HG03064 (cell line): Measurements from ENCODE around the gene CAPN13.

Experiments
- ATAC-seq: cut with Tn5 transposase; IDR thresholded peaks from one replicate; pipeline ENCODE4 v1.9.1; 2021; ENCODE audit warnings: low read depth; ENCODE audit not compliant: unreplicated experiment

Gene CAPN13

DNA sequence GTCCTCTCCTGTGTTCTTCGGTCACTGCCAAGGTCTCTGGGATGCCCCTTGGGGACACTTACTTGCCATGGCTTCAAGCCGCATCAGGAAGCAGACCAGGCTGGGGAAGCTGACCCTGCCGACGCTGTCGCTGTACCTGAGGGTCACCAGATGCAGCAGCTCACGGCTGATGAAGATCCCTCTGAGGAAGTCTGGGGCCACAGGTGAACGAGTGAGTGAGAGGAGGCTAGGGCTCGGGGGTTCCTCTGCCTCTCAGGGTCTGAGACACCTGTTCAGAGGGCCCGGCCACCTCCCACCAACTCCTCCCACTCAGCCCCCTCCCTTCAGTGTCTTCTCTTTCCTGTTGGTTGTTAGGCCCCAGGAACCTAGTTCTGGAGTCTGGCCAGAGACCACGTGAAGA, 74.9 kb downstream of the CAPN13 start:
- no peak for ATAC-seq

DNA sequence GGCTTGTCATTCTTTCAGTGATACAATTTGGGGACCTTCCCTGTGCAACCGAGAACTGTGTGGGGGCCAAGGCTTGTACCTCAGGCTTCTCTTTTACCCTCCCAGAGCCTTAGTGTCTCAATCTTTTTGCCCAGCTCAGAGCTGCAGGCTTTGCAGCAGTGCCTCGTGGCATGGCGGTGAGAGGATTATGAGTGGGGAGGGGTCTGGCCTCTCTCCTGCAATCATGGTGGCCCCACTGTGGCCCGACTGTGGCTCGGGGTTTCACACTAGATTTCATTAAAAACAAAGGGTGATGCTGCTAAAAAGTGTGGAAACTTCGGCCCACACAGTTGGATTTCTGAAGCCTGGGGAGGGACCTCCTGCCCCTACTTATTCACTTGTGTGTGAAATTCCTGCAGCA, 75.5 kb downstream of the CAPN13 start:
- ATAC-seq: no peak

DNA sequence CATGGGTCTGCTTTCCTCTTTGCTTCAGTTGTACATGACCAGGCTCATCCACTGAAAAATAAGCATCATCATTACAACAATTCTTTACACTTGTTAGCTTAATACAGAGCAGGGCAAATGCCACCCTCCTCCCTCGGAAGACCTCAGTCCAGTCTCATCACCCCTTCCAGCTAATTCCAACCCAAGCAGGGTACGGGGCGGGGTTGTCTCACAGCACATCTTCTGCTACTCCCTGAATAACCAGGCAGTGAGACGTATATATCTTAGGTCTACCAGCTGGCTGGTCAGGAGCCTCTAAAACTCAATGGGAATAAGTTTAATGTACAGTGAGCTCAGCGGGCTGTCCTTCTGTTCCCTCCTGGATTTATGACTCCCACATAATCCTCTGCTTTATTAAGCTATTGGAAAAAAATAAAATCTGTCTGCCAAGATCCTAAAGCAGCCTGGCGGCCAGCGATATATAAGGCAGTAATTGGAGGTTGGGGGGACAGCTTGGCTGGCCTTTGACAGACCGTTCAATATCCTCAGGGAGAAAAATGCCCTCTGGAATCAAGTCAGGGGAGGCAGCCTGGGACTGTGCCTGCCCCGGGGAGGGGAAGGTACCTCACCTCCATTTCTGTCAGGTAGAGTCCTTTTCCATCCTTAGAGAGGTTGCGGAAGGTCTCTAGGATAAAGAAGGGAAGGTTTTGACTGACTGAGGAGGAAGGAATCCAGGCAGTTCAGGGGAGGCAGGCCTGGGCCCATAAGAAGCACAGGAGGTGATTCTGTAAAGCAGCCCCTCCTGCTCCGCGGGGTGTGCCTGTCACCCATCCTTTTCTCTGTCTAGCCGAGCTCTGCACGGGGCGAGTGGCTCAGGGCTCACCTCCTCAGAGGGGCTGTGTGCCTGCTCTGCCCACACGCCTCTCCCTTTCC, 76.3 kb downstream of the CAPN13 start:
- ATAC-seq: no peak

DNA sequence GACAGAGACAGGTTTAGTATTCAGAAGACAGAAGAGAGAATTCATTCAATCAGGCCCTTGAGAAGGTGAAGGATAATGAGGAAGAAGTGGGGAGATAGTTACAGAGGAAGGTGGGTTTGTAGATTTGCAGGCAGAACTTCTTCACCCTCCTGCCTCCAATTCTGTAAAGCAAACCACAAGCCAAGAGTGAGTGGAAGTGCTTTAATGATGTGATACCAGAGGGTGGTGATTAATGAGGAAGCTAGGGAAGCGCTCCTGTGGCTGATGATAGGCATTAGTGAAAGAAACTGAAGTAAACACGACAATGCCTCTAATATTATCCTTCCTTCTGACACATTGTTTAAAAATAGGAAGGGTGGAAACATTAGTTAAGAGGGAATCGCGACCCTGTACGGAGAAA, 78.2 kb downstream of the CAPN13 start:
- ATAC-seq: no peak

DNA sequence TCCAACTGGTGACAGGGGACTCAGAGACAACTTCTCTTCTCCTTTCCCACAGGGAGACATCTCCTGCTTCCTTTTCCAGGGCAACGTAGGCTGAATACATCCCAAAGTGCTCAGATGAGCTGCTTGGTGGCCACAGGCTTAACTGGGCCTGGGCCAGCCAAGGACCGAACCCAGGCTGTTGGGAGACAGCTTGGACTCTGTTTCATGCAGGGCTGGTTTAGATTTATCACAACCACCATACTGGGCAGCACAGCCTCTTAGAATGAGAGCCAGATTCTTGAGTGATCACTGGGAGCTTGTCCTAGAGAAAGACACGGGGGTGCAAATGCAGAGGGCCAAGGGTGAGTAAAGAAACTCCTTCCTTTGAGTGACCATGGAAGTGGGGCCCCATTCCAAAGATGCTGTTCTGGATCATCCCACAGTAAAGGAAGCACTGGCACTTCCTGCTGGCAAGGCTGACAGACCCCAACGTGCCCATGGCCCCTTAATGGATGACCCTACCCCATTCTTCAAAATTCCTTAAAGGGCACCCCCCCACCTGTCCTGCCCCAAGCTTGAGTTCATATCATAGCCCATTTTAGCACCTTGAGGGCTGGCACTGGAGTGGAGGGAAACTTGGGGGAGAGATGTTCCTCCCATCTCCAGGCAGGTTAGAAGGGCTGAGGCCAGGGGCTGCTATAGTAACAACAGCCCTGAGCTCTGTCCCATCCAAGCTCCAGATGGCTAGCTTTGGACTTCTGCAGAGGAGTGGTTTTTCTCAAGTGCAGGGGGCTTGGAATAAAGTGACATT, 84.1 kb downstream of the CAPN13 start:
- no peak for ATAC-seq

DNA sequence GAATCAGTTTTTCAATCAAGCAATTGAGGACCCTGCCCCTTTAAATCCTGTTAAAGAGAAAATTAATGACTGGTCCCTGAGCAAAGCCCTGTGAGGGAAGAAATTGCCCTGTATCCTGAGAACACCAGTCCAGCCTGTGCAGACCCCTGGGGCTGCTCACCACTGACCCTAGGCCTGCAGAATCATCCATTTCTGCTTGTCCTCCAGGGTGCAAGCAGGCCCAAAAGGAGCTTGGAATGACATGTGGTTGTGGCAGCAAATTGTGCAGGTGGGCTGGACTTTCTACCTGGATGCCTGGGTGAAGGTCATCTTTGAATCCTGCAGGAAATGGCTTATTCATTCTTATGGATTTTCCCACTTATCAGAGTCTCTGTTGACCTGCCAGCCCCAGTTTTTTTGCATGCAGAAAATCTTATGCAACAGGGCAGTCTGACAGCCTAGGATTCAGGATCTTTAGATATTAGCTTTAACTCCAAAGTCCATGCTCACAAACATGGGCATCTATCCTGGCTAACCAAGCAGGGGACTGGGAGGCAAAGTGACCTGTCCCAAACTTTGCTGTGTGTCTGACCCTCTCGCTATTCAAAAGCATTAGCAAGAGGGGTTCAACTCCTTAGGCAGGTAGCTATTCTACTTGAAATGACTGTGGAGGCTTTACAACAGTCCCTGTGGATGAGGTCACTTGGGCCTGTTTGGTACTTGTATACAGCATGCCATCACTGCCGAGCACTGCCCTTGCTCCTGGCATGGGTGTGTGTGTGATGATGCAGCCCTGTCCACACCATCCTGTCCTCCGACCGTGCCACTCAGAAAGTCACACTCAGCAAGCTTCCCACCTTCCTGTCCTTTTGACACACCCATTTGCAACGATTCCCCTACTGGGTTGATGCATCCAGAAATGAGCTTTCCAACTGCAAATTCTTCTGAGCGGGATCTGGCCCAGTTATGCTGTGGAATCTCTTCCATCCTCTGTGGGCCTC, 85.3 kb downstream of the CAPN13 start:
- ATAC-seq: no peak

DNA sequence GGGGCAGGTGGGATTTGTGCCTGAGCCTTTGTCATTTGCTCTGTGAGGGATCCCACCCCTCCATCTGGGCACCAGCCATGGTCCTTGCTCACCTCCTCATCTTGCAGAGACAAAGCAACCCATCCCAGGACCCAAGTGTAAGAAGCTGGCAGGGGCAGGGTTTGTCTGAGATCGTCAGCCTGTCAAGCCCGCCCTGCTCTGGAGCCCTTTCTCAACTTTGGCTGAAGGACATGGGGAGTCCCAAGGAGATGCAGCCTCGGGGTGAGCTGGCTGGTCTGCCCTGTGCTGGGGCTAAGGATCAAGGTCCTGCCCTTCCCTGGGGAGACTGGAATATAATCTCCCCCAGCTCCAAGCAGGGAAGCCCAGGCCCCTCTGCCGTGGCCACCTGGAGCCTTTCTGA, 86.0 kb downstream of the CAPN13 start:
- ATAC-seq: no peak

DNA sequence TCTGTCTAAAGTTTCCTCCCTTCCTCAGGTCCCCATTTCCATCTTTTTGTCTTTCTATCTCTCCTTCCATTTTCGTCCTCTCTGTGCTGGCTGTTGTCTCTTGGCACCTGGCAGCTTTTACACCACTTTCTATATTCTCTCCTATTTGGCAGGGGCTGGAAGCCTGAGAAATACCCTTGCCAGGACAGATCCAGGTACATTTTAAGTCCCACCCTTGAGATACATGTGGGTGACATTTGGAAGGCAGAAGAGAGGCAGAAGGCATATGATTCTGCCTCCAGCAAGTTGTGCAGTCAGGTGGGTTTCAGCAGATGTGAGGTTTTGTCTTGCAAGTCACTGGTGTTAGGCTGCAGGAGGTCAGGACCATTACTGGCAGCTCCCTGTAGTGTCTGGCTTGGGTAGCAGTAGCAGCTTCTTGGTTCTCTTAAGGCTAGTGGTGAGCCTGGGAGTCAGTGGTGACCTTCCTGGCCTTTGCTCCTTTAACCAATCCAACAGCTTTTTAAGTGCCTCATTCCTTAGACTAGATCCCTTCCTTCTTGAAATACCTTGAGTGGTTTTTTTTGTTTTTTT, 90.1 kb downstream of the CAPN13 start:
- no peak for ATAC-seq

DNA sequence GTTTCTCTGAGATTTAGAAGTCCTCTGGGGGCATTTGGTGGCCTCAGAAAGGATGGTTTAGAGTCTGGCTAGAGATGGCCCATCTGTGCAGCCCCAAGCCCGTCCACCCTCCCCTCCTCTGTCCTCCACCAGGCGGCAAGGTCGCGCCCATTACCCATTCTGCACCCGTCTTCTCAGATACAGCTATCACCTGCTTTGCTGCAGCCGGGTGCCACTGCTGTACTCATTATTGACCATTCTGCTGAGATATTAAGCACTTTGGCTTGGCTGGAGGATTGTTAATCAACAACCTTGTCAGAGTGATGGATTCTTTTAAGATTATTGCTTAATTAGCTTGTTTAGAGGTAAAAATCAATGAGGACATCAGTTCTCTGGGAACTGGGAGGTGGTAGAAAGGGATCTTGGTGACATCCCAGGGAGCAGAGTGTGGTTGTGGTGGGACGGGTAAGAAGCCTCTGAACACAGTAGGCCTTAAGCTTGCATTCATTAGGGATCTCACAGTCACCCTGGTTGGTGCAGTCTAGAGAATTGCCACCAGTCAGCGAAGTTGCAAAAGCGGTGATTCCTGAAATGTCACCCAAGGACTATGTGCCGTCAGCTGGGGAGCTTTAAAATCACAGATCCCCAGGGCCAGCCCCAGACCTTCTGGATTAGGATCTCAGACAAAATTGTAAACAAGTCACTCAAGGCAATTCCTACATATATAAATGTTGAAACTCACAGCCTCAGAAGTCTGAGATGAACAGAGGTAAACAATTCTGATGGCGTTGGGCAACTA, 90.9 kb downstream of the CAPN13 start:
- ATAC-seq: no peak

DNA sequence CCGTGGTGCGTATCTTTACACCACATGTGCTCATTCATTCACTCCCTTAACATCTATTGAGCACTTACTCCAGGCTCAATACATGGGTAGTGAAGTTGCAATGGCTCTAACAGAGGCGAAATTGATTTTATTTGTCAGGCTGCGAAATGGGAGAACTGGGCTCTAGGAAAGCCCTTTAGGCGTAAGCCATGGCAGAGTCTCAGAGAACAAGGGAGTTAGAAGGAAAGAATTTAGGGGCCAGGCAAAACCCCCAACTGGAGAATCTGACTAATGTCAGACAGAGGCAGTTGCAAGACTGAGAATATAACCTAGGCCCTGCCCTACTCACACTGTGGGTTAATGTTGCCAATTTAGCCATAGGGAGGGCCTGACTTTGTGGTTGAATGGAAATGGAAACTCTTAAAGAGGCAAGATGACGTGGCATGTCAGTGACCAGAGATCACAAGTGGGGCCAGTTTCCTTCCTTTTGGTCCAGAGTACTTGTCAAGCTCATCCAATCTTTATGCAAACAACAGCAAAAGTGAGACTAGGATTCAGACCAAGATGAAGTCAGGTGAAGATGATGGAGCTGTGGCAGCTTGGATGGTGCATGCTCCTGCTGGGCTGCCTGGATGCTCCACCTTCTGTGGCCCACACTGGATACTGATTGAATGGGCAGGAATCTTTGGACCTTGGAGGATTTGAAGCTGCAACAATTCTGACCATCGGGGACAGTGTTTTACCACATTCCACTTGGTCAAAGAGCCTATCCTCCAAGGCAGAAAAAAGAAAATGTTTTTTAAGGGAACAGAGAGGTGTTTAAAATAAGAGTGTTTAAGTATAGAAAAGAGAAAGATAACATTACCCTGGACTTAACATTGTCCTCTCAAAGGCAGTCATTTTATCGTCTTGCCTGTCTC, 92.2 kb downstream of the CAPN13 start:
- ATAC-seq: no peak

DNA sequence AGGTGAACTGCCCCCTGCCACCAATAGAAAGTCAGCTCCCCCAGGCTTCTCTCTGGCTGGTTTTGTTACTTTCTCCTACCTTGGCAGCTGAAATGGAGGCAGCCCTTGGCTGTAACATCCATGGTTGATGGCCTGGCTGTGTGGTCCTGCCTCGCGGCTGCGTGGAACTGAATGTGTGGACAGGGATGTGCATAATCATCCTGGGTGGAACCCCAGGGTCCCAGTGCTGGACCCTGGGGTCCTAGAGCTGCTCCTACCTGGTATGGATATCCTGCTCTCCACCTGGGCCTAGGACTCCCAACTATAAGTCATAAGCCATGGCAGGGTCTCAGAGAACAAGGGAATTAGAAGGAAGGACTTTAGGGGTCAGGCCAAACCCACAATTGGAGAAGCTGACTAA, 93.5 kb downstream of the CAPN13 start:
- ATAC-seq: no peak

DNA sequence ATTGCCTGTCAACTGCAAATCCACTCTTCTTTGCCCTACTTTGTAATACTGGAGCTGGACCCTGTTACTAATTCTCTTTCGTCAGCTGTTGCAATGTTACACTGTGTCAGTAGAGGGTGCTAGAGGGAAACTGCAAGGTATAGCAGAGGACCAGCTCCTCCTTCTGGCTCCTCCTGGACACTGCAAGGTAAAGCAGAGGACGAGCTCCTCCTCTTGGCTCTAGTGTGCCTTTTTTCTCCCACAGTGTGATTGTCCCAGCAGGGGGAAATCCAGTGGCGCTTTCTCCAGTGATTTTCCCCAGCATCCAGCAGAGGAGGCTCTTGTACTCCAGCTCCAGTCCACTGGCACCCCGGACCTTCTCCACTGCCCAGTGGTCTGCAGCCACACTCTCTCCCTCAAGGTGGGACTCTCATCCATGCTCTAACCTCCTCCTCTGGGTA, 95.6 kb downstream of the CAPN13 start:
- ATAC-seq: peak; percentile 66

DNA sequence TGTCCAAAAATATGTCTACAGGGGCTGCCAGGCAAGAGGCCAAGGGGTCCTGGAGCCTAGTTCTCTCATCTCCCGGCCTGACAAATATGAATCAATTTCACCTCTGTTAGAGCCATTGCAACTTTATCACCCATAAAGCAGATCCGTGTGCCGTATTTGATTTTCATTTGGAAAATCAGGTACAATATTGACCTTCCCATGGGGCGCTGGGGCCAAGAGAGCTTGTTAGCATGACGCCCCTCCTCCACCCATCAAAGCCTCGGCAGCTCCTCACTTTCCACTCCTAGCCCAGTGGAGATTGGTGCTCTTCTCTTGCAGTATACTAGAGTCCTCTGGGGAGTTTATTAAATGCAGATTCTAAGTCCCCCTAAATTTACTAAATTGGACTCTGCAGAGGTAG, 96.8 kb downstream of the CAPN13 start:
- no peak for ATAC-seq

DNA sequence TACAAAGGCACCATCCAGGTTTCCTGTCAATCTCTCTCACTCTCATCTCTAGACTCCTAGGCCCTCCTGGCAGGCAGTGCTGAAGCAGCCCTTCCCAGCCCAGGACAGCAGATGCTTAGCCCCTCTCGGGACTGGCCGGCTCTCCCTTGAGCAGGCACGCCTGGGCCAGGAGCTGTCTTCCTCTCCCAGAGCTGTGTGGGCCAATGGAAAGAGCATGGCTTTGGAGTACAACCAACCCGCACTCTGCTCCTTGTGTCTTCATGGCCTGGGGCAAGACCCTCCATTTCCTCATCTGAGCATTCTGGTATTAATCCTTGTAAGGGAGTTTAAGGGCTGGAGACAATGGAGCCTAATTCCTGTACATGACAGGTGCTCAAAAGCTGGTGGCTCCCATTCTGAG, 97.2 kb downstream of the CAPN13 start:
- ATAC-seq: no peak

DNA sequence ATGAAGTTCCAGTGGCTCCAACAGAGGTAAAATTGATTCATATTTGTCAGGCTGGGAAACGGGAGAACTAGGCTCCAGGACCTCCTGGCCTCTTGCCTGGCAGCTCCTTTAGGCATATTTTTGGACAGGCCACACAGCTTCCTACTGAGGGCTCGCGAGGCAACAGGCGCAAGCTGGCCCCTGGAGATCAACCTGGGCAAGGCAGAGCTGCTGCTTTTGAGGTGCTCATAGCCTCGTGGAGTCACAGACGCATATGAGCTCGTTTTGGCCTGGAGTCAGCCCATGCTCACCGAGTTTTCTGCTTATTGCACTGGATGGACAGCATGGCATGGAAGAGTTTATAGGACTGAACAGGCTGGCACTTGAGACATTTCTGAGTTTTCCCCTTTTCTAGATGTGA, 97.7 kb downstream of the CAPN13 start:
- ATAC-seq: no peak

DNA sequence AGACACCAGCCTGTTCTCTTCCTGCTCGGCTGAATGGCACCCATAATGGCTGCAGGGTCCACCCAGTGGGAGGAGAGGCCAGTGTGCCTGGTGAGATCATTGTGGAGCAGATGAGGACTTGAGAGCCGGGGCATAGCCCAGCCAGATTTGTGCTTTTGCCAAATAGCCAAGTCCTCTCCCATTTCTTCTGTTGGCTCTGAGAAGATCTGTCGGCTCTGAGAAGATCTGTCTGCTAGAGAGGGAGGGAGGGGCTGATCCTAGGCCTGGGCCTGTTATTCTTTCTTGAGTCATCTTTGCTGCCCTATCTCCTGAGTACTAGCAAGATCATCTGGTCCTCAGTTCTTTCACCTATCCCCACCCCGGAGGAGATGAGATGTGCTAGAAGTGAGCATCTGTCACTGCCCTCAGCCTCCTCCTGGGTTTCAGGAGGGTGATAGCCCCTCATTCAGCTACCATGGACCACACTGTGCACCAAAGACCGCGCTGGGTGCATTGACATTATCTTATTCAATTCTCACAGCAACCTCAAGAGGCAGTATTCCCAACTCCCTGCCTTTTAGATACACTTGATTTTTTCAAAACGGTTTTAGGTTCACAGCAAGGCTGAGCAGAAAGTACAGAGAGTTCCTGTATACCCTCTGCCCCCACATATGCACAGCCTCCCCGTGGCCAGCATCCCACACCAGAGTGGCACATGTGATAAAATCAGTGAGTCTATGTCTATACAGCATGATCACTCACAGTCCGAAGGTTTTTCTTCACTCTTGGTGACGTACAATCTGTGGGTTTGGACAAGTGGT, 98.6 kb downstream of the CAPN13 start:
- no peak for ATAC-seq

DNA sequence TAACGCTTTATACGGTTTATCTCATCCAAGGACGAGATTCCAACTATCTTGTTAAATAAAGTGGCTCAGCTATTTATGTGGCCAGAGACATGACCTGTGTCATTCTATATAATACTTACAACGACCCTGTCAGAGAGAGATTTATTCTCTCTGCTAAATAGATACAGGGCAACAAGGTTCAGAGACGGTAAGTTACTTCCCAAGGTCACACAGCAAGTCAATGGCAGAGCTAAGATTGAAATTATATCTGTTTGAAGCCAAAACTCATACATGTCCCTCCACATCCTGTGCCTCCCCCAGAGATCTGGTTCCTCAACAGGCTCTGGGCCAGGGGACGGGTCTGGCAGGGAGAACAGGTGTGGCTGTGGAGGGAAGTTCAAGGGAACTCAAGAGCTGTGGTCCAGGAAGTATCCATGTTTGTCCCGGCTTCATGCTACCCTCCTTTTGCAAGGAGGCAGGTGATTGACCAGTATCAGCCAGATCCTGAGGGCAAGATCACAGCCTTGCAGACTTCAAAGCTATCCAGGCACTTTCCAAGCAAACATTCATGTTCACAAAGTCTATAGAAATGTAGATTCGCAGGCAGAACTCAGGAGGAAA, 99.8 kb downstream of the CAPN13 start:
- ATAC-seq: no peak
